ENCODE measurements around the gene SLC7A11. TPM values are rescaled to one million over a fixed set of nuclear protein-coding genes. Genes with fewer than 3 reads are reported as not detected.
"Not testable (repeated sequence)": the region's sequence is repeated elsewhere in the genome, so short reads cannot be mapped to it uniquely, and the experiment has no call there.

Gene SLC7A11
- total RNA-seq, 2 experiments from 2014 or later = 5.2 to 5.3 TPM

- no peak for DNase-seq
- Mint-ChIP-seq H3K4me1 (peaks cover 9% of the 10 kb centered on the region), H3K4me3 (no peak overlapping the region), H3K27me3 (no peaks in the 10 kb centered on the region), H3K27ac (no peak overlapping the region), H3K9me3 (no peaks in the 10 kb centered on the region), H3K36me3 (peaks cover 3% of the 10 kb centered on the region)
Observed at GRCh38 chr4:138234248-138234647, 7.9 kb downstream of the SLC7A11 start.

DNA sequence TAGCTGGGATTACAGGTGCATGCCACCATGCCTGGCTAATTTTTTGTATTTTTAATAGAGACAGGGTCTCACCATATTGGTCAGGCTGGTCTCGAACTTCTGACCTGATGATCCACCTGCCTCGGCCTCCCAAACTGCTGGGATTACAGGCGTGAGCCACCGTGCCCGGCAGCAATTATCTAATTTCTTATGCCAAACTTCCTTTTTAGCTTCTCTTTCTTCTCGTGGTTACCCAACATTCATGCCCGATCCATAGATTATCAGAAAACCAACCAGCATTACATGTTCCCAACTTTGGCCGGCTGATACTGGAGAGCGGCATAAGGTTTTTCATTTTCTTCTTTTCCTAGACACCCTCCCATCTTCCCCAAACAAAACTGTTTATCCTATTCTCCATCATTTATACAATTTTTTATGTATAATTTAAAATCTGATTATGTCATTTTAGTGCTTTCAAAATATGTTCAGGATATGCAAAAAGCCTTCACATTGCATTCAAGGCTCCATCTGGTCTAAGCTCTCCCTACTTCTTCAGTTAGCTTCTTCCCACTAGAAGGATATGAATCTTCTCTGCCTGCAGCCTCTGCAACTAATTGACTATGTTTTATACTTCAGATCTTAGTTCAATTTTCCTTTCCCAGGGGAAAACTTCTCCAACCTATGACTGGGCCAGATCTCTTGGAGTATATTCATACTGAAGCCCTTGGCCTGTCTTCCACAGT, 8.7 kb downstream of the SLC7A11 start:
- Mint-ChIP-seq H3K36me3 (peaks cover 3% of the 10 kb centered on the region), H3K4me3 (no peak overlapping the region), H3K27me3 (no peaks in the 10 kb centered on the region), H3K4me1 (peaks cover 9% of the 10 kb centered on the region), H3K27ac (no peak overlapping the region), H3K9me3 (no peaks in the 10 kb centered on the region)
- DNase-seq = no peak

- Mint-ChIP-seq H3K9me3 (no peaks in the 10 kb centered on the region), H3K27me3 (no peaks in the 10 kb centered on the region), H3K36me3 (peaks cover 3% of the 10 kb centered on the region), H3K27ac (no peak overlapping the region), H3K4me3 (no peak overlapping the region), H3K4me1 (peaks cover 9% of the 10 kb centered on the region)
- DNase-seq = no peak
Observed at GRCh38 chr4:138232364-138232763, 9.8 kb downstream of the SLC7A11 start.

GRCh38 chr4:138230048-138230447, 12.1 kb downstream of the SLC7A11 start:
- DNase-seq = no peak
- H3K36me3 Mint-ChIP-seq = peaks cover 3% of the 10 kb centered on the region

GRCh38 chr4:138229160-138229559, 13.0 kb downstream of the SLC7A11 start:
- peaks cover 4% of the 10 kb centered on the region for H3K27me3 Mint-ChIP-seq
- H3K4me3 Mint-ChIP-seq = no peak overlapping the region
- no peaks in the 10 kb centered on the region for H3K9me3 Mint-ChIP-seq
- no peak for DNase-seq
- no peak overlapping the region for H3K27ac Mint-ChIP-seq
- no peaks in the 10 kb centered on the region for H3K4me1 Mint-ChIP-seq
- peaks cover 3% of the 10 kb centered on the region for H3K36me3 Mint-ChIP-seq

More at GRCh38 chr4:138230048-138230447, 12.1 kb downstream of the SLC7A11 start:
- Mint-ChIP-seq H3K4me1 (no peaks in the 10 kb centered on the region), H3K4me3 (no peak overlapping the region), H3K27me3 (no peaks in the 10 kb centered on the region), H3K9me3 (no peaks in the 10 kb centered on the region), H3K27ac (no peak overlapping the region)

GRCh38 chr4:138226351-138226750, 15.8 kb downstream of the SLC7A11 start:
- H3K27ac Mint-ChIP-seq = no peak overlapping the region
- H3K4me3 Mint-ChIP-seq = no peak overlapping the region
- H3K27me3 Mint-ChIP-seq = peaks cover 7% of the 10 kb centered on the region
- no peaks in the 10 kb centered on the region for H3K9me3 Mint-ChIP-seq
- no peaks in the 10 kb centered on the region for H3K4me1 Mint-ChIP-seq
- no peak for DNase-seq
- peaks cover 3% of the 10 kb centered on the region for H3K36me3 Mint-ChIP-seq

- no peak overlapping the region for H3K4me3 Mint-ChIP-seq
- H3K27ac Mint-ChIP-seq = no peak overlapping the region
- no peaks in the 10 kb centered on the region for H3K9me3 Mint-ChIP-seq
- no peaks in the 10 kb centered on the region for H3K36me3 Mint-ChIP-seq
- no peak for DNase-seq
- peaks cover 7% of the 10 kb centered on the region for H3K27me3 Mint-ChIP-seq
- H3K4me1 Mint-ChIP-seq = no peaks in the 10 kb centered on the region
Observed at GRCh38 chr4:138225477-138225876, 16.7 kb downstream of the SLC7A11 start.

GRCh38 chr4:138224614-138225013, 17.5 kb downstream of the SLC7A11 start:
- Mint-ChIP-seq H3K9me3 (no peaks in the 10 kb centered on the region), H3K36me3 (no peaks in the 10 kb centered on the region), H3K27me3 (peaks cover 7% of the 10 kb centered on the region), H3K4me3 (no peak overlapping the region), H3K27ac (no peak overlapping the region), H3K4me1 (no peaks in the 10 kb centered on the region)
- no peak for DNase-seq

- Mint-ChIP-seq H3K36me3 (no peaks in the 10 kb centered on the region), H3K27me3 (peaks cover 7% of the 10 kb centered on the region), H3K27ac (no peak overlapping the region), H3K9me3 (no peaks in the 10 kb centered on the region), H3K4me3 (no peak overlapping the region), H3K4me1 (no peaks in the 10 kb centered on the region)
- DNase-seq = no peak
Observed at GRCh38 chr4:138223231-138223910, 18.8 kb downstream of the SLC7A11 start.

DNA sequence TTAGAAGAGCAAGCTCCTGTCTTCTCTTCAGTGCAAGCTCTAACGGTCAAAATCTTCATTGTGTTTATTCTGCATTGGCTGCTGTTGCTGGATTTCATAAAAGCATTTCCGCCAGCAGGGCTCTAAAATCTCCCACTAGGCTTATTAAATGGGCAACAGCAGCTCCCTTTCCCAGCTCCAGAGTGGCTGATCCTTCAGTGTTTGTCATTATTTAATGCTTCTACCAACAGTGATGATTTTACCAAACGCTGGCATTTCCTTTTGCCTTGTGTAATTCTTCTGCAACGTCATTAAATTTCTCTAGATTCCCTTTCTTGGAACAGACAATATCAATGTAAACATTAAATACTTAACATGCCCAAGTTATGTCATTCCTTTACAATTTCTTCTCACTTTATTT, 20.1 kb downstream of the SLC7A11 start:
- Mint-ChIP-seq H3K27ac (no peak overlapping the region), H3K9me3 (no peaks in the 10 kb centered on the region), H3K4me3 (no peak overlapping the region), H3K4me1 (no peaks in the 10 kb centered on the region), H3K27me3 (peaks cover 7% of the 10 kb centered on the region), H3K36me3 (no peaks in the 10 kb centered on the region)
- DNase-seq = no peak

- peaks cover 3% of the 10 kb centered on the region for H3K27me3 Mint-ChIP-seq
- H3K9me3 Mint-ChIP-seq = no peaks in the 10 kb centered on the region
- H3K4me1 Mint-ChIP-seq = no peaks in the 10 kb centered on the region
- H3K36me3 Mint-ChIP-seq = no peaks in the 10 kb centered on the region
- no peak overlapping the region for H3K27ac Mint-ChIP-seq
- no peak overlapping the region for H3K4me3 Mint-ChIP-seq
- DNase-seq = no peak
Observed at GRCh38 chr4:138218976-138219375, 23.2 kb downstream of the SLC7A11 start.

GRCh38 chr4:138217567-138217966, 24.6 kb downstream of the SLC7A11 start:
- no peak overlapping the region for H3K4me3 Mint-ChIP-seq
- H3K9me3 Mint-ChIP-seq = no peaks in the 10 kb centered on the region
- no peaks in the 10 kb centered on the region for H3K36me3 Mint-ChIP-seq
- H3K27ac Mint-ChIP-seq = no peak overlapping the region
- no peaks in the 10 kb centered on the region for H3K27me3 Mint-ChIP-seq
- no peaks in the 10 kb centered on the region for H3K4me1 Mint-ChIP-seq
- DNase-seq = no peak

GRCh38 chr4:138216272-138216867, 25.8 kb downstream of the SLC7A11 start:
- Mint-ChIP-seq H3K4me1 (no peaks in the 10 kb centered on the region), H3K4me3 (no peak overlapping the region), H3K9me3 (no peaks in the 10 kb centered on the region), H3K27me3 (no peaks in the 10 kb centered on the region), H3K36me3 (no peaks in the 10 kb centered on the region), H3K27ac (no peak overlapping the region)
- DNase-seq = no peak

GRCh38 chr4:138210576-138210975, 31.6 kb downstream of the SLC7A11 start:
- not testable (repeated sequence) for H3K4me1 Mint-ChIP-seq, DNase-seq, H3K9me3 Mint-ChIP-seq, H3K27ac Mint-ChIP-seq, H3K4me3 Mint-ChIP-seq, H3K36me3 Mint-ChIP-seq, H3K27me3 Mint-ChIP-seq

DNA sequence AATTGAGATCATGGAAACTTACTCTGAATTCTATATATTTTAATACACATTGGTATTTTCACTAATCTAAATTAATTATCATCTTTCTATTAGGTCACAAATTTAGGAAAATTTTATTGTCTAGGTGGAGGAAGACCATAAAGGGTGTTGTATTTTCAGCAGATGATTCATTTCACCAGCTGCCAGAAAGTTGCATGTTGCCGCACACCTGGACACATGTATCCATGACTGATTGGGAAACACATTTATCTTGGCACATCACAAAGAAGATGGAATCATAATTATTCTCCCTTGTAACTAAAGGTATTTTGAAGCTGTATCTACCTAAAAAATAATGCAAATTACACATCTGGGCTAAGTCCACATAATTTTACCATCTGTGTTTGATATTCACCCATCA, 33.1 kb downstream of the SLC7A11 start:
- H3K9me3 Mint-ChIP-seq = no peaks in the 10 kb centered on the region
- H3K27me3 Mint-ChIP-seq = no peaks in the 10 kb centered on the region
- H3K36me3 Mint-ChIP-seq = no peaks in the 10 kb centered on the region
- H3K4me1 Mint-ChIP-seq = no peaks in the 10 kb centered on the region
- H3K4me3 Mint-ChIP-seq = no peak overlapping the region
- H3K27ac Mint-ChIP-seq = no peak overlapping the region
- no peak for DNase-seq

All from activated naive CD8-positive, alpha-beta T cell treated with anti-CD3 and anti-CD28 coated beads for 36 hours (primary cell).